GM21528 (cell line): ENCODE measurements around the gene TRAF6.

Experiments
- ATAC-seq: cut with Tn5 transposase; IDR thresholded peaks from one replicate; pipeline ENCODE4 v1.9.1; 2021; ENCODE audit warnings: mild to moderate bottlenecking, moderate library complexity; ENCODE audit not compliant: unreplicated experiment, low FRiP score

Gene TRAF6

GRCh38 chr11:36437413-36437812, 72.7 kb downstream of the TRAF6 start:
- no peak for ATAC-seq
